HCT116 (cell line): ENCODE measurements around the gene IMMP2L. TPM values are rescaled to one million over a fixed set of nuclear protein-coding genes. Genes with fewer than 3 reads are reported as not detected.

Experiments used
- ATAC-seq: fragments of 200-7000 bp; cut with Tn5 transposase; 2 replicates; pipeline ENCODE4 v1.9.1; 2020; ENCODE audit warnings: mild to moderate bottlenecking, moderate library complexity
- BruUV-seq: library from RNA; stranded (reverse); fragments of 400-500 nt; replicated peaks from 2 replicates; lab custom pipeline; 2021; lab: Mats Ljungman, UMichigan
- CTCF ChIA-PET: fragments of 300-600 bp; sonication (Branson Sonifier 250); formaldehyde crosslinking; loops from one replicate; lab custom pipeline; 2021; ENCODE audit warnings: antibody characterized with exemption; lab: Charles Lee
- POLR2A ChIA-PET: fragments of 300-600, 350-600 bp; sonication (Branson Sonifier 250); formaldehyde crosslinking; loops from one replicate; lab custom pipeline; 2021; ENCODE audit warnings: antibody characterized with exemption; lab: Charles Lee
- RAD21 ChIA-PET, 2 experiments: fragments of 300-600 bp; sonication (Branson Sonifier 250); formaldehyde crosslinking; loops; one replicate each; lab custom pipeline; 2023; ENCODE audit warnings: low total read pairs in 2 of 2; ENCODE audit not compliant: uncharacterized antibody in 2 of 2, unreplicated experiment in 2 of 2, low non-redundant PET in 1 of 2; lab: Charles Lee
- DNase-seq: peaks from one replicate; pipeline ENCODE4 v3.0.0-alpha.2; 2010; ENCODE audit warnings: low read depth, low spot score
- H2AFZ ChIP-seq: fragments of 200-600 bp; shearing (Covaris generic), sonication (generic); 2 replicates; pipeline ENCODE4 v1.6.1; 2017; ENCODE audit warnings: low read depth, mixed run types, mixed read lengths, antibody characterized with exemption, low read length; ENCODE audit not compliant: poor library complexity, severe bottlenecking
- H3K27ac ChIP-seq: 2 replicates; pipeline ENCODE4 v1.5.1; 2012; ENCODE audit warnings: low read depth, low read length
- H3K27me3 ChIP-seq: fragments of 200-600 bp; sonication (generic); 2 replicates; pipeline ENCODE4 v1.6.1; 2016; ENCODE audit warnings: mixed run types, low read length, mixed read lengths; ENCODE audit not compliant: insufficient read depth
- H3K36me3 ChIP-seq, 2 experiments: fragments of 200-500 bp in 1 of 2; fragments of 200-600 bp in 1 of 2; sonication (Bioruptor generic) in 1 of 2; sonication (generic) in 1 of 2; 2 replicates each; pipeline versions ENCODE4 v1.5.1 to v1.6.1; 2014 to 2016; ENCODE audit warnings: low read length in 2 of 2, inconsistent platforms in 1 of 2, mixed read lengths in 1 of 2, mixed run types in 1 of 2; ENCODE audit not compliant: insufficient read depth in 2 of 2, control insufficient read depth in 1 of 2
- H3K4me1 ChIP-seq, 2 experiments: fragments of 200-600 bp in 1 of 2; sonication (generic) in 1 of 2; 2 replicates each; pipeline versions ENCODE4 v1.5.1 to v1.6.1; 2012 to 2017; ENCODE audit warnings: low read length in 2 of 2, inconsistent platforms in 1 of 2, mild to moderate bottlenecking in 1 of 2, mixed read lengths in 1 of 2, mixed run types in 1 of 2, moderate library complexity in 1 of 2; ENCODE audit not compliant: insufficient read depth in 2 of 2, control insufficient read depth in 1 of 2
- H3K4me2 ChIP-seq: fragments of 200-600 bp; sonication (generic); 2 replicates; pipeline ENCODE4 v1.6.1; 2017; ENCODE audit warnings: mixed run types, low read length, mixed read lengths
- H3K4me3 ChIP-seq, 2 experiments: fragments of 200-600 bp in 1 of 2; sonication (generic) in 1 of 2; replicated peaks in 1 of 2; 2 replicates each; pipeline ENCODE4 v1.5.1; 2011 to 2016; ENCODE audit warnings: low read length in 2 of 2, control low read depth in 1 of 2, low read depth in 1 of 2, mild to moderate bottlenecking in 1 of 2, mixed read lengths in 1 of 2, mixed run types in 1 of 2
- H3K79me2 ChIP-seq: fragments of 200-600 bp; sonication (generic); 2 replicates; pipeline ENCODE4 v1.6.1; 2017; ENCODE audit warnings: mild to moderate bottlenecking, mixed run types, low read length, moderate library complexity, mixed read lengths; ENCODE audit not compliant: insufficient read depth
- H3K9ac ChIP-seq: fragments of 200-600 bp; sonication (generic); 2 replicates; pipeline ENCODE4 v1.6.1; 2016; ENCODE audit warnings: low read length, mixed read lengths
- H3K9me2 ChIP-seq: fragments of 200-600 bp; sonication (generic), shearing (Covaris generic); 2 replicates; pipeline ENCODE4 v1.6.1; 2017; ENCODE audit warnings: mixed run types, mild to moderate bottlenecking, moderate library complexity; ENCODE audit not compliant: insufficient read depth
- H3K9me3 ChIP-seq, 2 experiments: fragments of 200-500 bp in 1 of 2; fragments of 200-600 bp in 1 of 2; sonication (Bioruptor generic) in 1 of 2; sonication (generic) in 1 of 2; 2 replicates each; pipeline ENCODE4 v1.6.1; 2014 to 2017; ENCODE audit warnings: low read length in 2 of 2, mixed read lengths in 2 of 2, inconsistent platforms in 1 of 2, low read depth in 1 of 2, mild to moderate bottlenecking in 1 of 2, mixed run types in 1 of 2, moderate library complexity in 1 of 2; ENCODE audit not compliant: control insufficient read depth in 1 of 2, insufficient read depth in 1 of 2
- H4K20me1 ChIP-seq: fragments of 200-600 bp; sonication (generic), shearing (Covaris generic); 2 replicates; pipeline ENCODE4 v1.6.1; 2017; ENCODE audit warnings: mixed run types, mild to moderate bottlenecking, moderate library complexity; ENCODE audit not compliant: insufficient read depth
- CBX3 ChIP-seq: IDR thresholded peaks from 2 replicates; pipeline ENCODE4 v1.6.1; 2012; ENCODE audit warnings: low read depth
- CEBPB ChIP-seq: IDR thresholded peaks from 2 replicates; pipeline ENCODE4 v1.6.1; 2012; ENCODE audit warnings: low read depth
- CTCF ChIP-seq, 3 experiments: fragments of 200-600 bp in 1 of 3; sonication (generic) in 1 of 3; IDR thresholded peaks in 2 of 3; conservative IDR thresholded peaks in 1 of 3; 2 replicates each; pipeline ENCODE4 v1.5.1; 2012 to 2017; ENCODE audit warnings: low read depth in 2 of 3, low read length in 2 of 3, antibody characterized with exemption in 1 of 3, borderline replicate concordance in 1 of 3, control low read depth in 1 of 3, mild to moderate bottlenecking in 1 of 3, mixed read lengths in 1 of 3, mixed run types in 1 of 3, moderate library complexity in 1 of 3; ENCODE audit not compliant: insufficient read depth in 1 of 3
- EGR1 ChIP-seq: IDR thresholded peaks from 2 replicates; pipeline ENCODE4 v1.6.1; 2012; ENCODE audit warnings: low read depth
- ELF1 ChIP-seq: IDR thresholded peaks from 2 replicates; pipeline ENCODE4 v1.6.1; 2012; ENCODE audit warnings: low read depth, borderline replicate concordance
- EZH2 ChIP-seq: fragments of 200-600 bp; sonication (generic); IDR thresholded peaks from 2 replicates; pipeline ENCODE4 v1.6.1; 2017; ENCODE audit warnings: antibody characterized with exemption, mixed run types
- EZH2phosphoT487 ChIP-seq: fragments of 200-600 bp; IDR thresholded peaks from 2 replicates; pipeline ENCODE4 v1.6.1; 2018; ENCODE audit warnings: antibody characterized with exemption, borderline replicate concordance
- JUND ChIP-seq: IDR thresholded peaks from 2 replicates; pipeline ENCODE4 v1.6.1; 2012
- MAX ChIP-seq: IDR thresholded peaks from 2 replicates; pipeline ENCODE4 v1.6.1; 2012
- POLR2A ChIP-seq: IDR thresholded peaks from 2 replicates; pipeline ENCODE4 v1.7.0; 2011; ENCODE audit warnings: borderline replicate concordance; ENCODE audit not compliant: insufficient read depth, insufficient read length; ENCODE audit errors: extremely low read depth
- RAD21 ChIP-seq: IDR thresholded peaks from 2 replicates; pipeline ENCODE4 v1.6.1; 2012; ENCODE audit warnings: low read depth, mild to moderate bottlenecking
- REST ChIP-seq: IDR thresholded peaks from 2 replicates; pipeline ENCODE4 v1.6.1; 2012; ENCODE audit warnings: low read depth
- SIN3A ChIP-seq: IDR thresholded peaks from 2 replicates; pipeline ENCODE4 v1.6.1; 2012; ENCODE audit warnings: low read depth
- TCF7L2 ChIP-seq: IDR thresholded peaks from 2 replicates; pipeline ENCODE4 v1.7.0; 2011; ENCODE audit warnings: borderline replicate concordance, inconsistent platforms; ENCODE audit not compliant: insufficient read depth, insufficient read length; ENCODE audit errors: extremely low read depth
- ZBTB33 ChIP-seq: IDR thresholded peaks from 2 replicates; pipeline ENCODE4 v1.6.1; 2011; ENCODE audit warnings: mild to moderate bottlenecking, low read length, moderate library complexity; ENCODE audit not compliant: insufficient replicate concordance; ENCODE audit errors: extremely low read depth
- ZNF274 ChIP-seq: fragments of 200-500 bp; sonication (Bioruptor generic); IDR thresholded peaks from 2 replicates; pipeline ENCODE4 v1.6.1; 2014; ENCODE audit warnings: mild to moderate bottlenecking, low read depth, low read length, inconsistent platforms
- intact Hi-C: fragments of 100-400 bp; cut with micrococcal nuclease; formaldehyde crosslinking; loops from 2 replicates; pipeline ENCODE4 v1.10.0; 2022
- total RNA-seq: library from RNA; stranded (reverse); gene quantifications from one replicate; pipeline ENCODE4 v1.2.1, GENCODE V29; 2021; ENCODE audit not compliant: unreplicated experiment
- TF ChIP-seq, protein P1 (sequence below): IDR thresholded peaks from 2 replicates; pipeline ENCODE4 v1.6.1; 2012

IMMP2L gene
- total RNA-seq, 1 experiment from 2014 or later: 21.1 TPM

DNA sequence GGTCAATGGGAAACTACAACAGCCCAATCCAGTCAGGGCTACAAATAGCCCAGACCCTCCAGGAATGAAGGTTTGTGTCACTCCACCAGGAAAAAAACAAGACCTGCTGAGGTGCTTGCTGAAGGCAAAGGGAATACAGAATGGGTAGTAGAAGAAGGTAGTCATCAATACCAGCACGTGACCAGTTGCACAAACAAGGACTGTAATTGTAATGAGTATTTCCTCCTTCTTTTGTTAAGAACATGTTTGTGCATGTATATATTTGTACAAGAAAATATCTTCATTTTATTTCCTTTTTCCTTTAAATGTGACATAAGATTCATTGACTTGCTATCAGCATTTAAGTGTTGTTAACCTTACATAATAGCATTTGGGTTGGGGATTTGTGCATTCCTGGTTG, 229.3 kb downstream of the IMMP2L start:
- Histone ChIP-seq H4K20me1 (no peaks in the 10 kb centered on the region), H3K4me3 (no peak overlapping the region), H3K36me3 (no peaks in the 10 kb centered on the region), H3K27me3 (no peaks in the 10 kb centered on the region), H3K79me2 (no peaks in the 10 kb centered on the region), H3K9me2 (no peaks in the 10 kb centered on the region), H3K9me3 (no peaks in the 10 kb centered on the region), H2AFZ (no peak overlapping the region), H3K27ac (no peak overlapping the region), H3K9ac (no peak overlapping the region), H3K4me2 (no peak overlapping the region), H3K4me1 (no peaks in the 10 kb centered on the region)
- BruUV-seq: no TSS peak
- CTCF ChIA-PET: no interaction called here
- RAD21 ChIA-PET: no interaction called here
- ATAC-seq (no peak), DNase-seq (no peak)
- intact Hi-C loops: loop anchor here (5.0 kb wide), 1 partner anchor 154 kb away; no protein-coding TSS in a partner anchor
- POLR2A ChIA-PET: no interaction called here
- TF ChIP-seq EGR1 (no peak), EZH2phosphoT487 (no peak), EZH2 (no peak), TCF7L2 (no peak), RAD21 (no peak), SIN3A (no peak), ZBTB33 (no peak), POLR2A (no peak), REST (no peak), MAX (no peak), ELF1 (no peak), CBX3 (no peak), CEBPB (no peak), ZNF274 (no peak), CTCF (IDR thresholded peaks at IDR 0.05 in 2 of 3, conservative IDR thresholded peaks at IDR 0.05 in 1 of 3; ENCODE audit: borderline replicate concordance in 1 of 3, insufficient read depth in 1 of 3, low read depth in 2 of 3, low read length in 2 of 3) (no peak), JUND (no peak)
- TF ChIP-seq, protein P1, sequence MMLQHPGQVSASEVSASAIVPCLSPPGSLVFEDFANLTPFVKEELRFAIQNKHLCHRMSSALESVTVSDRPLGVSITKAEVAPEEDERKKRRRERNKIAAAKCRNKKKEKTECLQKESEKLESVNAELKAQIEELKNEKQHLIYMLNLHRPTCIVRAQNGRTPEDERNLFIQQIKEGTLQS: no peak
